GM12891 (cell line): ENCODE data around the gene SLC30A2.

Experiments used
- POLR2A ChIP-seq: IDR thresholded peaks from 2 replicates; pipeline ENCODE4 v1.6.1; 2011; ENCODE audit warnings: low read depth, low read length, control low read depth
- POLR2AphosphoS5 ChIP-seq: IDR thresholded peaks from 2 replicates; pipeline ENCODE4 v1.6.1; 2011; ENCODE audit warnings: low read depth, low read length, control low read depth
- POU2F2 ChIP-seq: IDR thresholded peaks from 2 replicates; pipeline ENCODE4 v1.6.1; 2011; ENCODE audit warnings: low read depth, mild to moderate bottlenecking, control low read depth, low read length, moderate library complexity
- TAF1 ChIP-seq: IDR thresholded peaks from 2 replicates; pipeline ENCODE4 v1.6.1; 2011; ENCODE audit warnings: low read depth, low read length, control low read depth

GRCh38 chr1:26083208-26083607 is 37.3 kb upstream of the SLC30A2 start:
- TF ChIP-seq POLR2A = no peak
- TF ChIP-seq POLR2AphosphoS5 = no peak
- TF ChIP-seq POU2F2 = no peak
- no peak for TF ChIP-seq TAF1
